ENCODE measurements around the gene TBC1D1.

DNA sequence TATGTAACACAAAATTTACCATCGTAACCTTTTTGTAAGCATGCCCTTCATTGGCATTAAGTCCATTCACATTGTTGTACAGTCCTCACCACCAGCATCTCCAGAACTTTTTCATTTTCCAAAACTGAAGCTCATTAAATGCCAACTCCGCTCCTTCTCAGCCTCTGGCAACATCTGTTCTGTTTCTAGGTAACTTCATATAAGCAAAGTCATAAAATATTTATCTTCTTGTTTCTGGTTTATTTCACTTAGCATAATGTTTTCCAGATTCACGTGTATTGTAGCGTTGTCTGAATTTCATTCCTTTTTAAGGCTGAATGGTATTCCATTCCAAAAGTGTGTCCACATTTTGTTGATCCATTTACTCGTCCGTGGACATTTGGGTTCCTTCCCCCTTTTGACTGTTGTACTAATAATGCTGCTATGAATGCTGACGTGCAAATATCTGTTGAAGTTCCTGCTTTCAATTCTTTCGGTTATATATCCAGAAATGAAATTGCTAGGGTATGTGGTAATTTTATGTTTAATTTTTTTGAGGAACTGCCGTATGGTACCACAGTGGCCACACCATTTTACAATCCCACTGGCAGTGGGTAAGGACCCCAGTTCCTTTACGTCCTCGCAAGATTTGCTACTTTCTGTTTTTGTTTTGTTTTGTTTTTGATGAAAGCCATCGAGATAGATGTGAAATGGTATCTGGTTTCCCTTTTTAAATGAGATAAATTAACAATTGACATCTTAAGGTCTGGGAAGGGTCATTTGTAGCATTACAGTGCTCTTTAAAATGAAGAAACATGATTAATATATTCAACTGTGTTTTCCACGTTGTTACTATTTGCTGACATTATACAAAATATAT, 132.7 kb downstream of the TBC1D1 start:
- TF ChIP-seq CTCF (optimal IDR thresholded peaks at IDR 0.05 in 1 of 3, IDR thresholded peaks at IDR 0.05 in 1 of 3, conservative IDR thresholded peaks at IDR 0.05 in 1 of 3; ENCODE audit: extremely low read depth in 1 of 3, insufficient read depth in 2 of 3, low read length in 3 of 3) (no peak), EZH2 (IDR thresholded peaks at IDR 0.05; ENCODE audit: low read length) (no peak)

All from keratinocyte (primary cell).